GM21381 (cell line): Measurements from ENCODE around the gene DIAPH3.
"Not testable (repeated sequence)": the region's sequence is repeated elsewhere in the genome, so short reads cannot be mapped to it uniquely, and the experiment has no call there.

Experiments
- ATAC-seq: cut with Tn5 transposase; IDR thresholded peaks from one replicate; pipeline ENCODE4 v1.9.1; 2021; ENCODE audit warnings: mild to moderate bottlenecking, moderate library complexity; ENCODE audit not compliant: unreplicated experiment

Gene DIAPH3

GRCh38 chr13:60163478-60164233, at the start of gene DIAPH3:
Gene DIAPH3 (minus strand): TSS chr13:60163928. CDS start chr13:60163766, 162 bp downstream.
- peak; percentile 100 for ATAC-seq

GRCh38 chr13:60213236-60213744, 49.6 kb upstream of the DIAPH3 start:
- ATAC-seq, result no peak

GRCh38 chr13:60211548-60211947, 47.8 kb upstream of the DIAPH3 start:
- ATAC-seq, result no peak

GRCh38 chr13:60210510-60211330, 47.0 kb upstream of the DIAPH3 start:
- ATAC-seq, result no peak

- not testable (repeated sequence) for ATAC-seq
These were observed 41.8 kb upstream of the DIAPH3 start for GRCh38 chr13:60205499-60205898.

GRCh38 chr13:60201286-60201685, 37.6 kb upstream of the DIAPH3 start:
- no peak for ATAC-seq

- ATAC-seq, result not testable (repeated sequence)
These were observed 32.2 kb upstream of the DIAPH3 start for GRCh38 chr13:60195893-60196292.

- no peak for ATAC-seq
These were observed 19.2 kb upstream of the DIAPH3 start for GRCh38 chr13:60182907-60183306.

- ATAC-seq, result no peak
These were observed 14.6 kb upstream of the DIAPH3 start for GRCh38 chr13:60178327-60178726.

- ATAC-seq, result no peak
These were observed 11.8 kb upstream of the DIAPH3 start for GRCh38 chr13:60175571-60175970.

- no peak for ATAC-seq
These were observed 10.4 kb upstream of the DIAPH3 start for GRCh38 chr13:60174113-60174512.

GRCh38 chr13:60172111-60172510, 8.4 kb upstream of the DIAPH3 start:
- no peak for ATAC-seq

GRCh38 chr13:60170414-60170813, 6.7 kb upstream of the DIAPH3 start:
- ATAC-seq, result no peak

GRCh38 chr13:60169239-60170031, 5.7 kb upstream of the DIAPH3 start:
- ATAC-seq, result no peak

- ATAC-seq, result no peak
These were observed 3.4 kb upstream of the DIAPH3 start for GRCh38 chr13:60167121-60167520.

- ATAC-seq, result no peak
These were observed 1.8 kb upstream of the DIAPH3 start for GRCh38 chr13:60165391-60166099.

GRCh38 chr13:60164234-60164889, 634 bp upstream of the DIAPH3 start:
- ATAC-seq, result peak; percentile 18

GRCh38 chr13:60162096-60162495, 1.6 kb downstream of the DIAPH3 start:
- no peak for ATAC-seq

- no peak for ATAC-seq
These were observed 5.4 kb downstream of the DIAPH3 start for GRCh38 chr13:60158321-60158801.

- ATAC-seq, result no peak
These were observed 7.8 kb downstream of the DIAPH3 start for GRCh38 chr13:60155978-60156377.
